Measurements from ENCODE around the gene MANF. TPM values are rescaled to one million over a fixed set of nuclear protein-coding genes. Genes with fewer than 3 reads are reported as not detected.

Gene MANF
- total and polyA plus RNA-seq, 2 donors (not counting 1 experiment from before 2014, with no cell fraction given) = 19.8 to 29.7 TPM

DNA sequence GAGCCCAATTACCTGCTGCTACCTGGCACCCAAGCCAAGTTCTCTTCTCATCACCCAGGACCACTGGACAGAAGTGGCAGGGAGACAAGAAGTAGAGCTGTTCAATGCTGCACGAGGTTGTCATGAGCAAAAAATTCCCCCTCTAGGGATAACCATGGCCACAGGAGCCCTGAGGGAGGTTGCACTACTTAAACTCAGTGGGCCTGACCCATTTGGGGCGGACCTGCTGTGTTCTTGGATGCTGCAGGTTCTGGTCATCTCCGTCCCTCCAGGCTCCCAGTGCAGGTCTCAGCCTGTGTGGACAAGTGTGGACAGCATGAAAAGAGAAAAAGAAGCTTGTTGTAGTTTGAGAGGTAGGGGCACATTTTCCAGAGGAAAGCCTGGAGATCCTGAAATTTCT lies 26.1 kb upstream of the MANF start:
- no peaks in the 10 kb centered on the region for H3K9me3 ChIP-seq (ENCODE audit: control extremely low read depth in 1 of 3, control insufficient read depth in 2 of 3, insufficient read depth in 1 of 3, low read length in 2 of 3)
- H3K4me1 ChIP-seq (ENCODE audit: control insufficient read depth in 2 of 2, insufficient read depth in 2 of 2, low read length in 2 of 2) = no peaks in the 10 kb centered on the region
- ATAC-seq (ENCODE audit: low read depth) (no peak), DNase-seq (no peak)
- no peak overlapping the region for H3K9ac ChIP-seq (ENCODE audit: low read length)
- no peaks in the 10 kb centered on the region for H3K9me3 Mint-ChIP-seq (ENCODE audit: insufficient read depth)
- CTCF ChIA-PET = interaction anchor here (0.5 kb wide), 1 partner anchor 249 kb away, joined by 3 read pairs; no protein-coding TSS in a partner anchor
- H2AFZ ChIP-seq (ENCODE audit: insufficient read depth, low read depth, low read length, poor library complexity, severe bottlenecking) = no peak overlapping the region
- H4K20me1 ChIP-seq (ENCODE audit: control insufficient read depth, insufficient read depth, low read length, poor library complexity, severe bottlenecking) = no peaks in the 10 kb centered on the region
- H3K27ac Mint-ChIP-seq = no peak overlapping the region
- no peaks in the 10 kb centered on the region for H3K79me2 ChIP-seq (ENCODE audit: control insufficient read depth, insufficient read depth, low read length)
- 83% methylated on average over 2 of the region's 3 CpGs for WGBS (ENCODE audit: insufficient coverage)
- POLR2A ChIA-PET = no interaction called here
- H3K27me3 ChIP-seq (replicated peaks in 1 of 4; ENCODE audit: control extremely low read depth in 1 of 4, control insufficient read depth in 3 of 4, insufficient read depth in 4 of 4, low read length in 3 of 4) = peaks cover 0 to 3% (median 0%) of the 10 kb centered on the region in 4 experiments
- no peak overlapping the region for H3K4me2 ChIP-seq (replicated peaks; ENCODE audit: low read depth, low read length, poor library complexity, severe bottlenecking)
- peaks cover 5% of the 10 kb centered on the region for H3K27me3 Mint-ChIP-seq
- no peak overlapping the region for H3K27ac ChIP-seq (ENCODE audit: low read length in 2 of 2)
- TF ChIP-seq, protein P1, sequence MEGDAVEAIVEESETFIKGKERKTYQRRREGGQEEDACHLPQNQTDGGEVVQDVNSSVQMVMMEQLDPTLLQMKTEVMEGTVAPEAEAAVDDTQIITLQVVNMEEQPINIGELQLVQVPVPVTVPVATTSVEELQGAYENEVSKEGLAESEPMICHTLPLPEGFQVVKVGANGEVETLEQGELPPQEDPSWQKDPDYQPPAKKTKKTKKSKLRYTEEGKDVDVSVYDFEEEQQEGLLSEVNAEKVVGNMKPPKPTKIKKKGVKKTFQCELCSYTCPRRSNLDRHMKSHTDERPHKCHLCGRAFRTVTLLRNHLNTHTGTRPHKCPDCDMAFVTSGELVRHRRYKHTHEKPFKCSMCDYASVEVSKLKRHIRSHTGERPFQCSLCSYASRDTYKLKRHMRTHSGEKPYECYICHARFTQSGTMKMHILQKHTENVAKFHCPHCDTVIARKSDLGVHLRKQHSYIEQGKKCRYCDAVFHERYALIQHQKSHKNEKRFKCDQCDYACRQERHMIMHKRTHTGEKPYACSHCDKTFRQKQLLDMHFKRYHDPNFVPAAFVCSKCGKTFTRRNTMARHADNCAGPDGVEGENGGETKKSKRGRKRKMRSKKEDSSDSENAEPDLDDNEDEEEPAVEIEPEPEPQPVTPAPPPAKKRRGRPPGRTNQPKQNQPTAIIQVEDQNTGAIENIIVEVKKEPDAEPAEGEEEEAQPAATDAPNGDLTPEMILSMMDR (IDR thresholded peaks at IDR 0.05) = no peak
- TF ChIP-seq EZH2 (IDR thresholded peaks at IDR 0.05; ENCODE audit: borderline replicate concordance, insufficient read depth, low read depth, low read length, poor library complexity, severe bottlenecking) = no peak
- no peak overlapping the region for H3K4me3 ChIP-seq (ENCODE audit: control extremely low read depth in 1 of 5, extremely low read depth in 1 of 5, insufficient read depth in 1 of 5, low read depth in 2 of 5, low read length in 4 of 5)
- no peaks in the 10 kb centered on the region for H3K4me1 Mint-ChIP-seq
- H3K4me3 Mint-ChIP-seq = no peak overlapping the region
- no peaks in the 10 kb centered on the region for H3K36me3 ChIP-seq (replicated peaks in 1 of 2; ENCODE audit: control extremely low read depth in 1 of 2, control insufficient read depth in 1 of 2, extremely low read depth in 1 of 2, insufficient read depth in 2 of 2, low read length in 1 of 2)
- intact Hi-C loops (cut with micrococcal nuclease) = no loop called here

- H3K27ac ChIP-seq (ENCODE audit: low read length in 2 of 2) = no peak overlapping the region
- no peaks in the 10 kb centered on the region for H3K9me3 Mint-ChIP-seq (ENCODE audit: insufficient read depth)
- no peak overlapping the region for H3K4me3 Mint-ChIP-seq
- intact Hi-C loops (cut with micrococcal nuclease) = no loop called here
- H3K4me1 ChIP-seq (ENCODE audit: control insufficient read depth in 2 of 2, insufficient read depth in 2 of 2, low read length in 2 of 2) = no peaks in the 10 kb centered on the region
- CTCF ChIA-PET = no interaction called here
- H3K27me3 Mint-ChIP-seq = peaks cover 6% of the 10 kb centered on the region
- TF ChIP-seq EZH2 (IDR thresholded peaks at IDR 0.05; ENCODE audit: borderline replicate concordance, insufficient read depth, low read depth, low read length, poor library complexity, severe bottlenecking) = no peak
- TF ChIP-seq, protein P1 (IDR thresholded peaks at IDR 0.05) = no peak
- 96% methylated on average over 3 of the region's 3 CpGs for WGBS (ENCODE audit: insufficient coverage)
- no peak overlapping the region for H3K4me3 ChIP-seq (ENCODE audit: control extremely low read depth in 1 of 5, extremely low read depth in 1 of 5, insufficient read depth in 1 of 5, low read depth in 2 of 5, low read length in 4 of 5)
- H3K4me2 ChIP-seq (replicated peaks; ENCODE audit: low read depth, low read length, poor library complexity, severe bottlenecking) = no peak overlapping the region
- no peaks in the 10 kb centered on the region for H3K9me3 ChIP-seq (ENCODE audit: control extremely low read depth in 1 of 3, control insufficient read depth in 2 of 3, insufficient read depth in 1 of 3, low read length in 2 of 3)
- H3K4me1 Mint-ChIP-seq = no peaks in the 10 kb centered on the region
- DNase-seq = no peak
- POLR2A ChIA-PET = no interaction called here
- no peaks in the 10 kb centered on the region for H3K79me2 ChIP-seq (ENCODE audit: control insufficient read depth, insufficient read depth, low read length)
- no peak overlapping the region for H3K27ac Mint-ChIP-seq
- H4K20me1 ChIP-seq (ENCODE audit: control insufficient read depth, insufficient read depth, low read length, poor library complexity, severe bottlenecking) = no peaks in the 10 kb centered on the region
- H2AFZ ChIP-seq (ENCODE audit: insufficient read depth, low read depth, low read length, poor library complexity, severe bottlenecking) = no peak overlapping the region
- H3K9ac ChIP-seq (ENCODE audit: low read length) = no peak overlapping the region
- H3K36me3 ChIP-seq (replicated peaks in 1 of 2; ENCODE audit: control extremely low read depth in 1 of 2, control insufficient read depth in 1 of 2, extremely low read depth in 1 of 2, insufficient read depth in 2 of 2, low read length in 1 of 2) = no peaks in the 10 kb centered on the region
- no peak for ATAC-seq (ENCODE audit: low read depth)
- H3K27me3 ChIP-seq (replicated peaks in 1 of 4; ENCODE audit: control extremely low read depth in 1 of 4, control insufficient read depth in 3 of 4, insufficient read depth in 4 of 4, low read length in 3 of 4) = peaks cover 0 to 3% (median 0%) of the 10 kb centered on the region in 4 experiments
Measured at GRCh38 chr3:51360806-51361205, 24.3 kb upstream of the MANF start.
